Psoas muscle (tissue), 8 donors: Measurements from ENCODE around the gene ABCC8. TPM values are rescaled to one million over a fixed set of nuclear protein-coding genes. Genes with fewer than 3 reads are reported as not detected.

Experiments used
- ATAC-seq, 4 donors: fragments of 200-7000 bp; cut with Tn5 transposase; one replicate each; pipeline ENCODE4 v1.9.1; 2020; ENCODE audit warnings: moderate library complexity in 3 of 4, mild to moderate bottlenecking in 2 of 4
- DNase-seq, 2 donors: peaks; one replicate each; pipeline ENCODE4 v3.0.0-alpha.2; 2020
- H3K27ac ChIP-seq: fragments of 200-600 bp; one replicate; pipeline ENCODE4 v1.8.0; 2022
- H3K27me3 ChIP-seq, 3 donors: fragments of 200-600 bp in 1 of 3; one replicate each; pipeline versions ENCODE4 v1.6.1 to v1.8.0; 2013 to 2022; ENCODE audit warnings: low read length in 2 of 3, mild to moderate bottlenecking in 2 of 3, moderate library complexity in 1 of 3; ENCODE audit not compliant: insufficient read depth in 3 of 3
- H3K36me3 ChIP-seq, 2 donors: fragments of 200-600 bp in 1 of 2; one replicate each; pipeline versions ENCODE4 v1.6.1 to v1.8.0; 2013 to 2022; ENCODE audit warnings: low read depth in 1 of 2, mild to moderate bottlenecking in 1 of 2, moderate library complexity in 1 of 2; ENCODE audit not compliant: insufficient read depth in 1 of 2
- H3K4me1 ChIP-seq: fragments of 200-600 bp; one replicate; pipeline ENCODE4 v1.8.0; 2022
- H3K4me3 ChIP-seq: fragments of 200-600 bp; one replicate; pipeline ENCODE4 v1.8.0; 2022; ENCODE audit warnings: mild to moderate bottlenecking
- H3K9me3 ChIP-seq: fragments of 200-600 bp; one replicate; pipeline ENCODE4 v1.8.0; 2022
- CTCF ChIP-seq: fragments of 200-600 bp; IDR thresholded peaks from one replicate; pipeline ENCODE4 v1.8.0; 2022; ENCODE audit warnings: antibody characterized with exemption
- WGBS, 3 donors: extraction: QIAGEN DNeasy Blood & Tissue Kit; methylation state at CpG; one replicate each; pipeline versions ENCODE4 v1.1.6 to v1.1.7; 2013; 5-methylcytosine and 5-hydroxymethylcytosine counted together
- intact Hi-C, 2 donors: fragments of 100-400 bp; cut with DNase I; formaldehyde crosslinking; loops; one replicate each; pipeline versions ENCODE4 v1.11.0 to v1.14.2; 2022
- polyA plus RNA-seq, 3 donors: library from polyadenylated mRNA; stranded (reverse); fragments of 200-250 nt; gene quantifications; one replicate each; pipeline ENCODE4 v1.2.3, GENCODE V29; 2013
- total RNA-seq, 4 donors: library from RNA; stranded (reverse); fragmentation: NEBNext Ultra II Directional in 2 of 4; extraction: Animal tissue kit (Norgen Biotek cat#: 25700) in 2 of 4; gene quantifications; one replicate each; pipeline versions ENCODE4 v1.2.1 to v1.2.4, GENCODE V29; 2021 to 2023
- donor health status: healthy with polysubstance abuse.
- donor health status: DM: no; HTN: no; CAD: no; lungs with moderate emphysema.
- donor health status: Bipolar disorder and iron deficiency.
- donor health status: healthy.
- donor health status: DM: yes; HTN: yes; CAD: no.
- donor health status: DM: no; HTN: no; CAD: no.
- donor health status: DM: no; HTN: no; CAD: no.
- donor health status: DM: yes; HTN: yes; CAD: no.

Gene ABCC8
- total and polyA plus RNA-seq, 7 donors, result 0.26 to 3.5 (median 0.75) TPM

GRCh38 chr11:17369094-17369493, 107.6 kb downstream of the ABCC8 start:
- Histone ChIP-seq H3K4me1 (peaks cover 7% of the 10 kb centered on the region), H3K36me3 (peaks cover 11 to 12% of the 10 kb centered on the region in 2 donors), H3K27ac (no peak overlapping the region), H3K4me3 (no peak overlapping the region), H3K27me3 (no peaks in the 10 kb centered on the region), H3K9me3 (peaks cover 33% of the 10 kb centered on the region)
- intact Hi-C loops, result no loop called here
- no peak for DNase-seq
- TF ChIP-seq CTCF, result no peak
- no peak for ATAC-seq

GRCh38 chr11:17368551-17368950, 108.1 kb downstream of the ABCC8 start:
- intact Hi-C loops, result no loop called here
- TF ChIP-seq CTCF, result no peak
- Histone ChIP-seq H3K27ac (no peak overlapping the region), H3K4me3 (no peak overlapping the region), H3K4me1 (peaks cover 7% of the 10 kb centered on the region), H3K27me3 (no peaks in the 10 kb centered on the region), H3K36me3 (peaks cover 11 to 12% of the 10 kb centered on the region in 2 donors), H3K9me3 (peaks cover 33% of the 10 kb centered on the region)
- 86 to 94% (median 90%) methylated on average over 3 of the region's 3 CpGs for WGBS, 3 donors
- no peak for DNase-seq
- no peak for ATAC-seq

- peak; percentile 27 to 85 (median 72) for ATAC-seq
- TF ChIP-seq CTCF, result no peak
- intact Hi-C loops, result no loop called here
- no peak for DNase-seq
- no peaks in the 10 kb centered on the region for H3K27me3 ChIP-seq
- H3K4me1 ChIP-seq, result peaks cover 7% of the 10 kb centered on the region
- no peak overlapping the region for H3K4me3 ChIP-seq
- 26 to 46% (median 30%) methylated on average over 1 of the region's 1 CpG for WGBS, 3 donors
- no peak overlapping the region for H3K27ac ChIP-seq
- peaks cover 20% of the 10 kb centered on the region for H3K9me3 ChIP-seq
- H3K36me3 ChIP-seq, result peaks cover 7 to 12% of the 10 kb centered on the region in 2 donors
Measured at GRCh38 chr11:17366495-17366894, 110.2 kb downstream of the ABCC8 start.

- DNase-seq, result no peak
- Histone ChIP-seq H3K9me3 (no peaks in the 10 kb centered on the region), H3K4me3 (no peak overlapping the region), H3K4me1 (peaks cover 22% of the 10 kb centered on the region), H3K36me3 (no peaks in the 10 kb centered on the region), H3K27me3 (peaks cover 0 to 38% (median 5%) of the 10 kb centered on the region in 3 donors), H3K27ac (no peak overlapping the region)
- 50 to 64% (median 63%) methylated on average over 3 of the region's 3 CpGs for WGBS, 3 donors
- TF ChIP-seq CTCF, result peak; percentile 73
- intact Hi-C loops, result loop anchor here in 1 of 2 donors (10.0 kb wide), 1 partner anchor 120 kb away; no protein-coding TSS in a partner anchor
- ATAC-seq, result peak; percentile 56 to 77 (median 66)
Measured at GRCh38 chr11:17354601-17354991, 122.0 kb downstream of the ABCC8 start.
